IMR-90 (cell line): ENCODE results near the gene IL36A. TPM values are rescaled to one million over a fixed set of nuclear protein-coding genes. Genes with fewer than 3 reads are reported as not detected.

Source experiments
- ATAC-seq: fragments of 200-7000 bp; cut with Tn5 transposase; 2 replicates; pipeline ENCODE4 v1.9.1; 2020; ENCODE audit warnings: low read depth, mild to moderate bottlenecking, moderate library complexity
- BruUV-seq: library from RNA; stranded (reverse); fragments of 400-500 nt; replicated peaks from 2 replicates; lab custom pipeline; 2021; lab: Mats Ljungman, UMichigan
- CTCF ChIA-PET: fragments of 300-600 bp; formaldehyde crosslinking; extraction: SDS; loops from one replicate; lab custom pipeline; 2021; ENCODE audit warnings: antibody characterized with exemption; lab: Yijun Ruan, JAX
- POLR2A ChIA-PET: fragments of 300-600 bp; sonication (Branson Sonifier 250); formaldehyde crosslinking; loops from one replicate; lab custom pipeline; 2022; ENCODE audit warnings: antibody characterized with exemption; ENCODE audit not compliant: unreplicated experiment; lab: Charles Lee
- DNase-seq: peaks from one replicate; pipeline ENCODE4 v3.0.0; 2013
- H2AFZ ChIP-seq: replicated peaks from 2 replicates; pipeline ENCODE3; 2013; ENCODE audit warnings: low read length, mild to moderate bottlenecking; ENCODE audit not compliant: poor library complexity
- H2AK5ac ChIP-seq: 2 replicates; pipeline ENCODE4 v1.6.1; 2013; ENCODE audit warnings: low read depth, low read length, inconsistent platforms
- H2AK9ac ChIP-seq: replicated peaks from 2 replicates; pipeline ENCODE3; 2013; ENCODE audit warnings: mild to moderate bottlenecking, low read depth, low read length, moderate library complexity; ENCODE audit not compliant: poor library complexity
- H2BK120ac ChIP-seq: 2 replicates; pipeline ENCODE4 v1.6.1; 2013; ENCODE audit warnings: low read depth, low read length, inconsistent platforms
- H2BK15ac ChIP-seq: 3 replicates; pipeline ENCODE4 v1.6.1; 2013; ENCODE audit warnings: low read depth, low read length, inconsistent platforms
- H2BK20ac ChIP-seq: 2 replicates; pipeline ENCODE4 v1.6.1; 2013; ENCODE audit warnings: low read depth, mild to moderate bottlenecking, inconsistent platforms, low read length, moderate library complexity
- H2BK5ac ChIP-seq: 2 replicates; pipeline ENCODE4 v1.6.1; 2013; ENCODE audit warnings: mild to moderate bottlenecking, low read depth, low read length, inconsistent platforms; ENCODE audit not compliant: poor library complexity, severe bottlenecking
- H3K14ac ChIP-seq: replicated peaks from 2 replicates; pipeline ENCODE4 v1.6.1; 2013; ENCODE audit warnings: low read depth, low read length, inconsistent platforms
- H3K18ac ChIP-seq: 2 replicates; pipeline ENCODE4 v1.6.1; 2013; ENCODE audit warnings: low read depth, low read length, control low read depth
- H3K23ac ChIP-seq: 2 replicates; pipeline ENCODE4 v1.6.1; 2013; ENCODE audit warnings: low read depth, low read length, inconsistent platforms
- H3K27ac ChIP-seq: 2 replicates; pipeline ENCODE4 v1.5.1; 2013; ENCODE audit warnings: mild to moderate bottlenecking, control low read depth, low read length; ENCODE audit not compliant: insufficient read depth
- H3K27me3 ChIP-seq: 2 replicates; pipeline ENCODE4 v1.6.1; 2013; ENCODE audit warnings: low read length; ENCODE audit not compliant: control insufficient read depth, insufficient read depth
- H3K36me3 ChIP-seq: 2 replicates; pipeline ENCODE4 v1.6.1; 2013; ENCODE audit warnings: low read length, mixed read lengths; ENCODE audit not compliant: control insufficient read depth, insufficient read depth
- H3K4ac ChIP-seq: 2 replicates; pipeline ENCODE4 v1.6.1; 2013; ENCODE audit warnings: low read depth, low read length, inconsistent platforms
- H3K4me1 ChIP-seq: 2 replicates; pipeline ENCODE4 v1.6.1; 2013; ENCODE audit warnings: low read length, mixed read lengths; ENCODE audit not compliant: control insufficient read depth, insufficient read depth
- H3K4me2 ChIP-seq: 2 replicates; pipeline ENCODE4 v1.6.1; 2013; ENCODE audit warnings: low read depth, mild to moderate bottlenecking, control low read depth, low read length, moderate library complexity
- H3K4me3 ChIP-seq: 2 replicates; pipeline ENCODE4 v1.5.1; 2013; ENCODE audit warnings: low read depth, mild to moderate bottlenecking, control low read depth, low read length, moderate library complexity; ENCODE audit not compliant: insufficient read depth
- H3K56ac ChIP-seq: 2 replicates; pipeline ENCODE4 v1.6.1; 2013; ENCODE audit warnings: low read length, inconsistent platforms; ENCODE audit not compliant: insufficient read depth; ENCODE audit errors: extremely low read depth
- H3K79me1 ChIP-seq, 2 experiments: 2 replicates each; pipeline ENCODE4 v1.6.1; 2013; ENCODE audit warnings: low read length in 2 of 2, inconsistent platforms in 1 of 2, low read depth in 1 of 2
- H3K9ac ChIP-seq: 2 replicates; pipeline ENCODE4 v1.6.1; 2013; ENCODE audit warnings: low read depth, low read length, control low read depth
- H3K9me1 ChIP-seq: 2 replicates; pipeline ENCODE4 v1.6.1; 2013; ENCODE audit warnings: low read length, inconsistent platforms; ENCODE audit not compliant: insufficient read depth
- H3K9me3 ChIP-seq: 2 replicates; pipeline ENCODE4 v1.6.1; 2013; ENCODE audit warnings: low read length; ENCODE audit not compliant: control insufficient read depth, insufficient read depth
- H4K20me1 ChIP-seq: 2 replicates; pipeline ENCODE4 v1.6.1; 2013; ENCODE audit warnings: low read length, inconsistent platforms; ENCODE audit not compliant: insufficient read depth
- H4K5ac ChIP-seq: 2 replicates; pipeline ENCODE4 v1.6.1; 2013; ENCODE audit warnings: mild to moderate bottlenecking, low read depth, low read length, control low read depth
- H4K8ac ChIP-seq, 2 experiments: 2 replicates each; pipeline ENCODE4 v1.6.1; 2013; ENCODE audit warnings: low read depth in 2 of 2, low read length in 2 of 2, control low read depth in 1 of 2, inconsistent platforms in 1 of 2
- H4K91ac ChIP-seq: 2 replicates; pipeline ENCODE4 v1.6.1; 2013; ENCODE audit warnings: low read depth, low read length, inconsistent platforms; ENCODE audit not compliant: insufficient read depth
- ELK1 ChIP-seq: fragments of 150-350 bp; IDR thresholded peaks from 2 replicates; pipeline ENCODE4 v1.6.1; 2016; ENCODE audit warnings: low read depth, mild to moderate bottlenecking, low read length, moderate library complexity, borderline replicate concordance
- POLR2A ChIP-seq: IDR thresholded peaks from 2 replicates; pipeline ENCODE4 v1.6.1; 2012; ENCODE audit warnings: mild to moderate bottlenecking, low read depth, low read length
- WGBS, 2 experiments: methylation state at CpG; one replicate each; pipeline versions ENCODE4 v1.1.5 to v1.1.7; 2013; ENCODE audit warnings: missing lambda C conversion rate in 2 of 2; ENCODE audit not compliant: insufficient read length in 1 of 2; ENCODE audit errors: extremely low coverage in 2 of 2; 5-methylcytosine and 5-hydroxymethylcytosine counted together
- dilution Hi-C: fragments of 300-500 bp; cut with HindIII; formaldehyde crosslinking; loops from one replicate; pipeline ENCODE4 v1.14.3; 2018; ENCODE audit warnings: low sequenced_read_pairs; ENCODE audit not compliant: unreplicated experiment
- in situ Hi-C: fragments of 300-500 bp; cut with MboI; formaldehyde crosslinking; loops from 3 replicates; pipeline ENCODE4 v1.14.3; 2019; ENCODE audit warnings: low sequenced_read_pairs, inconsistent platforms, mixed read lengths
- intact Hi-C: fragments of 100-400 bp; cut with micrococcal nuclease; formaldehyde crosslinking; loops from 2 replicates; pipeline ENCODE4 v1.10.0; 2022
- polyA plus RNA-seq, 3 experiments: library from polyadenylated mRNA; depleted of rRNA; stranded (reverse); fragments of >200 nt; gene quantifications; 2 replicates each; pipeline ENCODE4 v1.2.3, GENCODE V29; 2012; ENCODE audit warnings: low replicate concordance in 1 of 3
- total RNA-seq: library from RNA; depleted of rRNA; stranded (reverse); fragments of >200 nt; gene quantifications from 2 replicates; pipeline ENCODE4 v1.2.3, GENCODE V29; 2012

Gene IL36A
- total and polyA plus RNA-seq, 2 of the 4 experiments (the other 2 are of a cell fraction), result not detected

- BruUV-seq, result no TSS peak
- H2BK20ac ChIP-seq, result no peak overlapping the region
- H3K56ac ChIP-seq, result no peak overlapping the region
- H2AFZ ChIP-seq, result no peak overlapping the region
- no peak overlapping the region for H2AK9ac ChIP-seq
- H2BK5ac ChIP-seq, result no peak overlapping the region
- H3K4me1 ChIP-seq, result no peaks in the 10 kb centered on the region
- dilution Hi-C loops (no loop called here), in situ Hi-C loops (no loop called here), intact Hi-C loops (no loop called here)
- no peaks in the 10 kb centered on the region for H3K9me1 ChIP-seq
- no peak overlapping the region for H3K27ac ChIP-seq
- no peak overlapping the region for H3K4me3 ChIP-seq
- no peak overlapping the region for H3K23ac ChIP-seq
- CTCF ChIA-PET, result no interaction called here
- no peak overlapping the region for H3K9ac ChIP-seq
- H3K4me2 ChIP-seq, result no peak overlapping the region
- POLR2A ChIA-PET, result no interaction called here
- H4K91ac ChIP-seq, result no peak overlapping the region
- no peak overlapping the region for H4K8ac ChIP-seq
- H3K9me3 ChIP-seq, result no peaks in the 10 kb centered on the region
- H3K4ac ChIP-seq, result no peak overlapping the region
- DNase-seq (no peak), ATAC-seq (no peak)
- no CpG with 5 or more reads among the region's 3 CpGs for WGBS, 2 experiments
- H3K79me1 ChIP-seq, result no peaks in the 10 kb centered on the region
- H3K36me3 ChIP-seq, result no peaks in the 10 kb centered on the region
- H4K20me1 ChIP-seq, result no peaks in the 10 kb centered on the region
- H2BK120ac ChIP-seq, result no peak overlapping the region
- H3K18ac ChIP-seq, result no peak overlapping the region
- H3K14ac ChIP-seq, result no peak overlapping the region
- no peak overlapping the region for H4K5ac ChIP-seq
- TF ChIP-seq POLR2A (no peak), ELK1 (no peak)
- no peak overlapping the region for H2AK5ac ChIP-seq
- H3K27me3 ChIP-seq, result peaks cover 2% of the 10 kb centered on the region
- no peak overlapping the region for H2BK15ac ChIP-seq
Measured at GRCh38 chr2:113013336-113013661, 8.0 kb downstream of the IL36A start.
